Measurements from ENCODE around the gene KATNAL1. TPM values are rescaled to one million over a fixed set of nuclear protein-coding genes. Genes with fewer than 3 reads are reported as not detected.

Gene KATNAL1
- total RNA-seq, 4 donors from 2014 or later: 22.2 to 41.4 (median 28.4) TPM

GRCh38 chr13:30240608-30241007 lies 66.7 kb downstream of the KATNAL1 start:
- TF ChIP-seq CTCF (IDR thresholded peaks at IDR 0.05; ENCODE audit: low read depth): no peak

GRCh38 chr13:30235216-30235615 lies 72.1 kb downstream of the KATNAL1 start:
- no peak for TF ChIP-seq CTCF (IDR thresholded peaks at IDR 0.05; ENCODE audit: low read depth)

- no peak for TF ChIP-seq CTCF (IDR thresholded peaks at IDR 0.05; ENCODE audit: low read depth)
Observed at GRCh38 chr13:30234619-30235162, 72.7 kb downstream of the KATNAL1 start.

- TF ChIP-seq CTCF (IDR thresholded peaks at IDR 0.05; ENCODE audit: low read depth): no peak
Observed at GRCh38 chr13:30224732-30225131, 82.6 kb downstream of the KATNAL1 start.

- TF ChIP-seq CTCF (IDR thresholded peaks at IDR 0.05; ENCODE audit: low read depth): no peak
Observed at GRCh38 chr13:30222254-30222653, 85.1 kb downstream of the KATNAL1 start.

GRCh38 chr13:30216111-30216510 lies 91.2 kb downstream of the KATNAL1 start:
- TF ChIP-seq CTCF (IDR thresholded peaks at IDR 0.05; ENCODE audit: low read depth): no peak

GRCh38 chr13:30212256-30212655 lies 95.1 kb downstream of the KATNAL1 start:
- no peak for TF ChIP-seq CTCF (IDR thresholded peaks at IDR 0.05; ENCODE audit: low read depth)

Measured in subcutaneous adipose tissue (tissue), 4 donors.